Smooth muscle cell (in vitro differentiated cells): ENCODE results near the gene LHFPL3. TPM values are rescaled to one million over a fixed set of nuclear protein-coding genes. Genes with fewer than 3 reads are reported as not detected.

Experiments
- DNase-seq: peaks from one replicate; lab custom pipeline; 2025; ENCODE audit not compliant: unreplicated experiment; lab: John Stamatoyannopoulos, UW
- H2AFZ ChIP-seq: fragments of 200-600 bp; sonication (generic); 2 replicates; pipeline ENCODE4 v1.6.0; 2016; ENCODE audit warnings: antibody characterized with exemption, low read depth, mild to moderate bottlenecking
- H3F3A ChIP-seq: fragments of 200-600 bp; sonication (generic); 2 replicates; pipeline ENCODE4 v1.6.0; 2017; ENCODE audit warnings: antibody characterized with exemption, low read depth
- H3K27ac ChIP-seq: fragments of 200-600 bp; sonication (generic); 2 replicates; pipeline ENCODE4 v1.5.1; 2016; ENCODE audit warnings: low read depth, mild to moderate bottlenecking
- H3K27me3 ChIP-seq: fragments of 200-600 bp; sonication (generic); 2 replicates; pipeline ENCODE4 v1.6.1; 2016; ENCODE audit warnings: low read depth, mild to moderate bottlenecking
- H3K36me3 ChIP-seq: fragments of 200-600 bp; sonication (generic); 2 replicates; pipeline ENCODE4 v1.5.1; 2016; ENCODE audit warnings: low read depth
- H3K4me1 ChIP-seq: fragments of 200-600 bp; sonication (generic); 2 replicates; pipeline ENCODE4 v1.5.1; 2016; ENCODE audit warnings: low read depth
- H3K4me2 ChIP-seq: fragments of 200-600 bp; sonication (generic); 2 replicates; pipeline ENCODE4 v1.6.0; 2016; ENCODE audit warnings: mild to moderate bottlenecking
- H3K4me3 ChIP-seq: fragments of 200-600 bp; sonication (generic); 2 replicates; pipeline ENCODE4 v1.5.1; 2016; ENCODE audit warnings: mild to moderate bottlenecking
- H3K79me2 ChIP-seq: fragments of 200-600 bp; sonication (generic); 2 replicates; pipeline ENCODE4 v1.6.0; 2016; ENCODE audit warnings: low read depth, mild to moderate bottlenecking
- H3K9ac ChIP-seq: fragments of 200-600 bp; sonication (generic); 2 replicates; pipeline ENCODE4 v1.6.0; 2016; ENCODE audit warnings: low read depth
- H3K9me3 ChIP-seq: fragments of 200-600 bp; sonication (generic); replicated peaks from 2 replicates; pipeline ENCODE4 v1.5.1; 2016; ENCODE audit warnings: low read depth
- H4K20me1 ChIP-seq: fragments of 200-600 bp; sonication (generic); 2 replicates; pipeline ENCODE4 v1.6.0; 2016; ENCODE audit warnings: low read depth
- CTCF ChIP-seq: fragments of 200-600 bp; sonication (generic); IDR thresholded peaks from 2 replicates; pipeline ENCODE4 v1.5.1; 2017; ENCODE audit warnings: borderline replicate concordance, mild to moderate bottlenecking, antibody characterized with exemption; ENCODE audit not compliant: insufficient read depth, poor library complexity, severe bottlenecking
- whole genome bisulfite sequencing: methylation state at CpG from one replicate; pipeline ENCODE4 v1.1.7; 2016; ENCODE audit warnings: low lambda C conversion rate; 5-methylcytosine and 5-hydroxymethylcytosine counted together
- polyA plus RNA-seq: library from polyadenylated mRNA; unstranded; fragments of >200 nt; fragmentation: Nextera tagmentation; extraction: Ambion mirVana; gene quantifications from 2 replicates; pipeline ENCODE4 v1.2.1, GENCODE V29; 2016
- total RNA-seq: library from RNA; depleted of rRNA; stranded (reverse); fragments of >200 nt; gene quantifications from 2 replicates; pipeline ENCODE4 v1.2.3, GENCODE V29; 2014

LHFPL3 gene
- total and polyA plus RNA-seq, 2 experiments from 2014 or later: not detected

GRCh38 chr7:104294291-104294690 is 34.1 kb upstream of the LHFPL3 start:
- Histone ChIP-seq H4K20me1 (no peaks in the 10 kb centered on the region), H3K4me1 (no peaks in the 10 kb centered on the region), H3K27me3 (no peaks in the 10 kb centered on the region), H3K79me2 (no peaks in the 10 kb centered on the region), H2AFZ (no peak overlapping the region), H3K4me2 (no peak overlapping the region), H3F3A (no peaks in the 10 kb centered on the region), H3K4me3 (no peak overlapping the region), H3K27ac (no peak overlapping the region), H3K36me3 (no peaks in the 10 kb centered on the region), H3K9me3 (no peaks in the 10 kb centered on the region), H3K9ac (no peak overlapping the region)
- DNase-seq: no peak
- WGBS: 70% methylated on average over 3 of the region's 3 CpGs
- no peak for TF ChIP-seq CTCF

GRCh38 chr7:104296266-104296665 is 32.1 kb upstream of the LHFPL3 start:
- WGBS: 79% methylated on average over 3 of the region's 3 CpGs
- Histone ChIP-seq H4K20me1 (no peaks in the 10 kb centered on the region), H3K9me3 (no peaks in the 10 kb centered on the region), H3K4me2 (no peak overlapping the region), H3K79me2 (no peaks in the 10 kb centered on the region), H3K4me3 (no peak overlapping the region), H3K9ac (no peak overlapping the region), H3K27ac (no peak overlapping the region), H3K36me3 (no peaks in the 10 kb centered on the region), H3K27me3 (no peaks in the 10 kb centered on the region), H2AFZ (no peak overlapping the region), H3K4me1 (no peaks in the 10 kb centered on the region), H3F3A (no peaks in the 10 kb centered on the region)
- no peak for TF ChIP-seq CTCF
- DNase-seq: no peak

- no peaks in the 10 kb centered on the region for H3K36me3 ChIP-seq
- no peak overlapping the region for H2AFZ ChIP-seq
- WGBS: 69% methylated on average over 4 of the region's 4 CpGs
- no peaks in the 10 kb centered on the region for H3K4me1 ChIP-seq
- no peaks in the 10 kb centered on the region for H3F3A ChIP-seq
- no peak for TF ChIP-seq CTCF
- H3K27ac ChIP-seq: no peak overlapping the region
- no peaks in the 10 kb centered on the region for H3K79me2 ChIP-seq
- DNase-seq: no peak
- H3K9me3 ChIP-seq: no peaks in the 10 kb centered on the region
- no peak overlapping the region for H3K4me2 ChIP-seq
- H3K27me3 ChIP-seq: no peaks in the 10 kb centered on the region
- H3K4me3 ChIP-seq: no peak overlapping the region
- no peak overlapping the region for H3K9ac ChIP-seq
- no peaks in the 10 kb centered on the region for H4K20me1 ChIP-seq
These were observed 31.5 kb upstream of the LHFPL3 start for GRCh38 chr7:104296900-104297299.

- WGBS: 73% methylated on average over 3 of the region's 3 CpGs
- Histone ChIP-seq H2AFZ (no peak overlapping the region), H3K9me3 (no peaks in the 10 kb centered on the region), H3K4me2 (no peak overlapping the region), H3K4me1 (no peaks in the 10 kb centered on the region), H3K27me3 (no peaks in the 10 kb centered on the region), H3K27ac (no peak overlapping the region), H3K9ac (no peak overlapping the region), H3K36me3 (no peaks in the 10 kb centered on the region), H3K79me2 (no peaks in the 10 kb centered on the region), H3F3A (no peaks in the 10 kb centered on the region), H4K20me1 (no peaks in the 10 kb centered on the region), H3K4me3 (no peak overlapping the region)
- DNase-seq: no peak
- TF ChIP-seq CTCF: no peak
These were observed 29.1 kb upstream of the LHFPL3 start for GRCh38 chr7:104299323-104299722.
